Right lobe of liver (tissue), 4 donors: ENCODE data around the gene IFI44L.

ENCODE experiments used
- CTCF ChIP-seq, 4 donors: fragments of 200-600 bp in 3 of 4; fragments of 450-650 bp in 1 of 4; IDR thresholded peaks; one replicate each; pipeline versions ENCODE4 v1.5.1 to v1.8.0; 2016 to 2022; ENCODE audit warnings: antibody characterized with exemption in 4 of 4, mild to moderate bottlenecking in 2 of 4
- POLR2A ChIP-seq: fragments of 450-650 bp; IDR thresholded peaks from one replicate; pipeline ENCODE4 v1.6.1; 2017; ENCODE audit warnings: antibody characterized with exemption, mild to moderate bottlenecking
- donor health status: DM: no; HTN: no; CAD: no.
- donor health status: DM: no; HTN: no; CAD: no.
- donor health status: DM: no; HTN: yes; CAD: no.

DNA sequence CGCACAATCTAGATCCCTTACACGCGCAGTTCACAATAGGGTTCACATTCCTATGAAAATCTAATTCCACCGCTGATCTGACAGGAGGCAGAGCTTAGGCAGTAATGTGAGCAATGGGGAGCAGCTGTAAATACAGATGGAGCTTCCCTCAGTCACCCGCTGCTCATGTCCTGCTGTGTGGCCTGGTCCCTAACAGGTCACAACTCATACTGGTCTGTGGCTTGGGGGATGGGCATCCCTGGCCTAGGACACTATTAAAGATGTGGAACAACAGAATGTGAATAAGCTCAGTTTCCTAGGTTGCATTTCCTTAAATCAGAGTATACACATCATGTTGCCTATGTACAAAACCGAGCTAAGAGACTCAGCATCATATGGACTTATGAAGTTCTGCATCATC, 45.6 kb downstream of the IFI44L start:
- no peak for TF ChIP-seq CTCF (IDR thresholded peaks at IDR 0.05)
- no peak for TF ChIP-seq POLR2A
